GM06990 (cell line): Measurements from ENCODE around the gene FANCE.

Experiments
- DNase-seq: peaks from one replicate; pipeline ENCODE4 v3.0.0-alpha.2; 2011; ENCODE audit not compliant: insufficient read length; ENCODE audit errors: extremely low read depth
- H3K27me3 ChIP-seq: replicated peaks from 2 replicates; pipeline ENCODE4 v1.6.0; 2011; ENCODE audit warnings: low read length; ENCODE audit not compliant: control insufficient read depth, insufficient read depth
- H3K36me3 ChIP-seq: 2 replicates; pipeline ENCODE4 v1.5.1; 2011; ENCODE audit warnings: low read length; ENCODE audit not compliant: control insufficient read depth, insufficient read depth
- H3K4me3 ChIP-seq: replicated peaks from 2 replicates; pipeline ENCODE4 v1.5.1; 2011; ENCODE audit warnings: low read depth, mild to moderate bottlenecking, control low read depth, low read length
- CTCF ChIP-seq: IDR thresholded peaks from 2 replicates; pipeline ENCODE4 v1.5.1; 2011; ENCODE audit warnings: low read length, control low read depth, mild to moderate bottlenecking, inconsistent platforms; ENCODE audit not compliant: insufficient read depth, poor library complexity, severe bottlenecking

The FANCE gene

DNA sequence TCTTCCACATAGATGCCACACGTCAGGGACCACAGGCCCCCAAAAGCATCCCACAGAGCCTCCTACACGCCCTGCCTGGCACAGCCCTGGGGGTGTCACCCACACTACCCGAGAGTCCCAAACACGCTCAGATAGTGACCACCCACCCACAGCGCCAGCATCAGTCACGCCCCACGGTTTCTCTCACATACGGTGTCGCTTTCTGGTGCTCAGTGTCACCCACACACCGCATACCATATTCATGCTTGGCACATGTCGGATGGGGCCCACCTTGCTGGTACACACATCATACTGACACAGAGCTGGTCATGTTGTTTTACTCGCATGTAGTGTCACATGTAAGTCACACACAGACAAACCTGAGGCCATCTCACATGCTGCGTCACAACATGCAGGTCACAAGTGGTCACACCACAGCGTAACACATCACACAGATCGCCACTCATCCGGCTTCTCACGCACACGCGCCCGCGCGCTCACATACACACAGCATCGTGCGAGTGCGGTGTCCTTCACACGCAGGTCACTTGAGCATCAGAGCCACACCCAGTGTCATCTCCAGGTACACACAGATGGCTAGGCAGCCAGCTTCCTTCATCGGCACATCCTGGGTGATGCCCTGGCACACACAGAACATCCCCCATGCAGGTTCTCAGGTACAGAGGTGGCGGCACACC is 41.3 kb downstream of the FANCE start:
- Histone ChIP-seq H3K4me3 (no peak overlapping the region), H3K36me3 (no peaks in the 10 kb centered on the region), H3K27me3 (peaks cover 8% of the 10 kb centered on the region)
- no peak for TF ChIP-seq CTCF
- no peak for DNase-seq

DNA sequence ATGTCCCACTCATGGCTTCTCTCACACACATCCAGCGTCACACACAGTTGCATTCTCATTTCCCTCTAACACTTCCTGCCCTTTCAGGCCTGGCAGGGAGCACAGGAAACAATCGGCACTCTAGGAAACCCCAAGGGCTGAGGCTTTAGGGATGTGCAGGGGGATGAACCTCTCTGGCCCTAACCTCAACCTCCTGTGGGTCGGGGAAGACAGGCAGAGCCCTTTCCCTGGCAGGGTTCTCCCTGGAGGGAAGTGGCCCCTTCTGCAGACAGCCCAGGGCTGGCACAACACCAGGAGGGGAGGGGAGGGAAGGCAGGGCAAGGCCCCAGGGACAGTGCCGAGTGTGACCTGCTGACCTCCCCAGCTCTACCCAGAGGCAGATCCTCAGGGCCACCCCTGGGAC is 42.0 kb downstream of the FANCE start:
- Histone ChIP-seq H3K4me3 (no peak overlapping the region), H3K27me3 (peaks cover 11% of the 10 kb centered on the region), H3K36me3 (no peaks in the 10 kb centered on the region)
- no peak for DNase-seq
- no peak for TF ChIP-seq CTCF

GRCh38 chr6:35495258-35496035 is 43.3 kb downstream of the FANCE start:
- Histone ChIP-seq H3K27me3 (peaks cover 9% of the 10 kb centered on the region), H3K4me3 (no peak overlapping the region), H3K36me3 (no peaks in the 10 kb centered on the region)
- no peak for TF ChIP-seq CTCF
- no peak for DNase-seq

- Histone ChIP-seq H3K36me3 (no peaks in the 10 kb centered on the region), H3K4me3 (peak overlapping the region; percentile 55), H3K27me3 (peaks cover 9% of the 10 kb centered on the region)
- no peak for DNase-seq
- no peak for TF ChIP-seq CTCF
These were observed 44.1 kb downstream of the FANCE start for GRCh38 chr6:35496036-35496840.

- Histone ChIP-seq H3K36me3 (no peaks in the 10 kb centered on the region), H3K27me3 (peaks cover 6% of the 10 kb centered on the region; the same call in 1 of the 2 replicates), H3K4me3 (peak within 1 kb of the TSS; percentile 55)
- peak; percentile 42 for DNase-seq
- TF ChIP-seq CTCF = no peak
These were observed 44.9 kb downstream of the FANCE start, which contains the start of gene TEAD3 for GRCh38 chr6:35496841-35497570. Gene TEAD3, minus strand, starts transcription at chr6:35497079.
